ACHN (cell line): ENCODE measurements around the gene KLRC4.

Source experiments
- DNase-seq: peaks from one replicate; pipeline ENCODE4 v3.0.0-alpha.2; 2015
- in situ Hi-C: cut with HindIII; loops from 2 replicates; pipeline ENCODE4 v1.10.0; 2017; ENCODE audit warnings: low sequenced_read_pairs, low pct_ligation_motif_present, low pct_unique_long_range_greater_than_20kb

Gene KLRC4

GRCh38 chr12:10358131-10358530 is 51.4 kb downstream of the KLRC4 start:
- in situ Hi-C loops: no loop called here
- DNase-seq: no peak
